Erythroblast (primary cell): ENCODE data around the gene NCKAP5.

Experiments used
- DNase-seq, 2 experiments: peaks; one replicate each; lab custom pipeline; 2025; lab: John Stamatoyannopoulos, UW
- GATA1 ChIP-seq: IDR thresholded peaks from 2 replicates; pipeline ENCODE4 v1.6.1; 2011; ENCODE audit warnings: low read depth, mild to moderate bottlenecking, control low read depth, low read length, moderate library complexity
- POLR2A ChIP-seq: IDR thresholded peaks from 2 replicates; pipeline ENCODE4 v1.6.1; 2011; ENCODE audit warnings: mild to moderate bottlenecking, low read length

NCKAP5 gene

DNA sequence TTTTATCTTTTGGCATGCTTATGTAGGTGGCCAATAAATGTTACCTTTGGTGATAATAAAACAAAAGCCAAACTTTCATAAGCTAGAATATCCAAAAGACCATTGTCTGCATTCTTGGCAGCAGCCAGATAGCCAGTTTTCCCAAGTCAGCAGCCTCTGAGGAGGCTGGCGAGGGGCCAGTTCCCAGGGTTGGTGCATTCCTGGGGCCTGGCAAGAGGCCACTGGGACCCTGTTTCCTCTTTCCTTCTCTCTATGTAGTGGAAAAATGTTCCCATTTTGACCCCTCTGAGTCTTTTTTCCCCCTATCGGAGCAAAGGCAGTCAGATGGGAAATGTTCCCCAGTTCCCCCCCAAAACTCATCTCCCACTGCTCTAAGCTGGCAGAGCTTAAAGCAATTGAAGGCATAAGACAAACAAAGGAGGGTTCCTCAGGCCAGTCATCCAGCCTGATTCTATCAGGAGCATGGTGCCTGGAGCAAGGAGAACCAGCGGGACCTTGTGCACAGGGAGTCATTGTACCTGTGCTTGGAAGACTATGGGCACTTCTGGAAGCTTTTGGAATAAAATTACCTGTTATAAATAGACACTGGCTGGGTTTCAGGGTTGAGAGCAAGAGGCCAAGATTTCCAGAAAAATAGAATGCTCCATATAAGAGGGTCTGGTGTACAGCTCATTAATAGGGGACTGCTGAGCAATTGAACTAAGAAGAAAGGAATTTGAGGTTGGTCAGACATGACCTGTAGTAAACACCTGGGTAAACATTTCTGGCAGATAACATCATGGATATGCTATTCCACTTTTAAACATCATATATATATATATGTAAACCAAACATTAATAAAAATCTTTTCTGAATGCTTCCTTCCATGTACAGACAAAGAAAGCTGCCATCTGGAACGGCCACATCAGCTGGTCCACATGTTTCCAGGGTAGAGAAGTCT, 63.4 kb downstream of the NCKAP5 start:
- TF ChIP-seq GATA1 (no peak), POLR2A (no peak)
- no peak for DNase-seq

DNA sequence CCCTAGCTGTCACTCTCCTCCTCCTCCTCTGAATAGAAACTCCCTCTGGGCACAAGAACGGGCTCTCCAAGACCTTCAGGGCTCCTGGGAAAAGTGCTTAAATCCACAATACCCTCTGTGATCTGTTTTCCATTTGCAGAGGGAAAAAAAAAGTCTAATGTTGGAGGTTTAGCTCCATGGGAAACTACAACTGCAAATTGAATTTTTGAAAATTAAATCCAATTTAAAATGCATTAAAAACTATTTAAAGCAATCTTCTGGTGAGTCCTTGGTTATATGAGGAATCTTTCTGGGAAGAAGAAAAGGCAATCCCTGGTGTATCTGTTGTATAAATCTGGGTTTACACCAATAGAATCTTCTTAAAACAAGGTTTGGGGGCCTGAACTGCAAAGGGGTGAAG, 64.3 kb downstream of the NCKAP5 start:
- TF ChIP-seq POLR2A (no peak), GATA1 (no peak)
- DNase-seq: no peak

DNA sequence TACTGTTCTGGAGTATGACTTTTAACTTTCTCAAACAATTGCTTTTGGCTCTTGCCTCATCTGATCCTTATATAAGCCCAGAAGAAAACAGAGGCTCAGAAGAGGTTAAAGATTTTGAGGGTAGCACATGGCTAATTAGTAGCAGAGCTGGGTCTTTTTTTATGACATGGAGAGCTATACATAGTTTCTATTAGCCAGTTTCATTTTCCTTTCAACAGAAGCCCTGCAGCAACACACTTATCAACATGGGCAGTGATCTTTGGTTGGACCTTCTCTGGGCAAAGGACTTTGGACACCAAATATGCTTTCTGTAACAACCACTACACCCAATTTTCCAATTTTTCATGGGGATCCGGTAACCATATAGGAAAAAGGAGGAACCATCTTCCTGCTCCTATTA, 64.9 kb downstream of the NCKAP5 start:
- no peak for TF ChIP-seq GATA1
- TF ChIP-seq POLR2A: no peak
- no peak for DNase-seq

DNA sequence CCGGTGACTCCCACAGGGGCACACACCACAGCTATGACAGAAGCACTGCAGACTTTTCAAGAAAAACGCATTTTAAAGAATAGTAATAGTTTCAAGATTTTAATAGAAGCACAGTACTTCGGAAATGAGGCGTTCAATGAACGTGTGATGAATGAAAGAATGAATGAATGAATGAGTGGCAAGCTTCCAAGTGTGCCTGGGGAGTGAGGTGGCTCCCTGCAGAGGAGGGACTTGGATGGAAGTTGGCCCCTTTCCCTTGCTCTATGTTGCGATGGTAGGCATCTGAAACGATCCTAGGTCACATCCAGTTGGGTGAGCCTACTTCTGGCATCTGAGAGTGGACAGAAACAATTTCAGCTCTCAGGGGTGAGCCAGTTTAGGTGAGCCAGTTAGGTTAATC, 65.6 kb downstream of the NCKAP5 start:
- no peak for DNase-seq
- TF ChIP-seq GATA1 (no peak), POLR2A (no peak)

DNA sequence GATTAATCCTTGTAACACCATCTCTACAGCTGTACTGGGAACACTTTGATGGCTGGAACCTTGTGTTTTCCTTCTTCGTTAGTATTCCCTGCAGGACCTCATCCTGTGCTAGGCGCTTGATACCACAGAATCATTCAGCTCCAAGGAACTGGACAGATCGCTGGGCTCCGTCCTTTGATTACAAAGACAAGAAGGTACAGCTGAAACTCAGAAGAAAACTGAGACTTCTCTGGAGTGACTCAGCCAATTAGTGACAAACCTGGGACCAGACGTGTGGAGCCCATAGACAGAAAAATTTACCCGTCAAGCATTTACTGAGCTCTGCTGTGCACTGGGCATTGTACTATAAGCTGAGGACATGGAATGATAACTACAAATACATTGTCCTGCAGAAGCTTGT, 67.3 kb downstream of the NCKAP5 start:
- no peak for TF ChIP-seq POLR2A
- TF ChIP-seq GATA1: no peak
- DNase-seq: no peak

DNA sequence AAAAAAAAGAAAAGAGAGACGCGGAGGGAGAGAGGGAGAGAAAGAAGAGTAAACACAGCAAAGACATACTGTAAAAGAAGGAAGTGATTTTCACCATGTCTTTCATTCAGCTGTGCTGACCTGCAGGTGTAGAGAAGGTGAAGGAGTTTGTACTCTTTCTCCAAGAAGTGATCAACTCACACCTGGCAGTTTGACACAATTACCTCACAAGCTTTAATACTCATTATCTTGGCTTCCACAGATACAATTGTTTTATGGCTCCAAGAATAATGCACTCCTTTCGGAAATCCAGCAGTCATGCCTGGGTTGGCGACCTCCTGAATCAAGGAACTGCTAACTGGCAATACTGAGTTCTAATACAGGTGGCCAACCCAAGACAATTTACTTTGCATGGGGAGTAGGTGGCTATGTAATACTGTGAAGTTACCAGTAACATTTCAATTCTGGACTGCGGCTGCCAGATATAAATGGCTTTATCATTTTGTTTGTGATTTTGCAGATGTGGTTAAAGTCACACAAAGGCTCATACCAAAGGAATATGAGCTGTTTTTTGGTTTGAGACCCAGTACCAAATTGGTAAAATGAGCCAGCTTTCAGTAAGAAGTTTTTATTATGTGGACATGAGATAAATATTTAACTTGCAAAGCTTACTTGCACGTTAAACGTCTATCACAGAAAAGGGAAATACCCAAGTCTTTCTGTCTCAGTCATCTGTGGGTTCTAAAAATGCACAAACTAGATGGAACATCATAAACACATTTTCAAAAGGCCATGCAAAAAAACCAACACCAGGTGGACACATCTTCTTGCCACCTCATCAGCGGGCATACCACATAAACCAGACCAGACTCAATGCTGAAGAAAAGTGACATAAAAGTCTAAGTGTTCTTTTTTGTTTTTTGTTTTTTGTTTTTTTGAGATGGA, 69.3 kb downstream of the NCKAP5 start:
- TF ChIP-seq POLR2A (no peak), GATA1 (no peak)
- DNase-seq: no peak

DNA sequence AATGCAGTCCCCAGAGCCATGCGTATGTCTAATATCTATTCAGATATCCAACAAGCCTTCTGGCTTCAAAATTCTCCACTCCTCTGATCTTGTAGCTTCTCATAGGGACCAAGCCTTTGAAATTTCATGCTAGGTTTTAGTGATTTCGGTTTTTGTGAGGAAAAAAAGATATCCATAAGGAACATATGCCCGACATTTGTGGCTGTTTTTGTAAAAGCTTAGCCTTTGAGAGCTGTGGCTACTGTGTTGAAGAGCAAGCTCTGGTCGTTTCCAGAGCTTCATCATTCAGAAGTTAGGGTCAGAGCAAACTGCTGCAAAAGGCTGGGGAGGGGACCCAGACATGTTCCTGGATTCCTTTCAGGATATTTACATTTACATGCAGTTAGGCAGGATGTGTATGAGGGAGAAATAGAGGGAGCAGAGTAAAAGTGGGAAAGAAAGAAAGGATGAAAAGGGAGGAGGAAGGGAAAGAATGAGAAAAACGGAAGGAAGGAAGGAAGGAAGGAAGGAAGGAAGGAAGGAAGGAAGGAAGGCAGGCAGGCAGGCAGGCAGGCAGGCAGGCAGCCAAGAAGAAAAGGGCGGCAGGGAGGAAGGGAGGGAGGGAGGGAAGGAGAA, 70.2 kb downstream of the NCKAP5 start:
- no peak for TF ChIP-seq GATA1
- DNase-seq: no peak

DNA sequence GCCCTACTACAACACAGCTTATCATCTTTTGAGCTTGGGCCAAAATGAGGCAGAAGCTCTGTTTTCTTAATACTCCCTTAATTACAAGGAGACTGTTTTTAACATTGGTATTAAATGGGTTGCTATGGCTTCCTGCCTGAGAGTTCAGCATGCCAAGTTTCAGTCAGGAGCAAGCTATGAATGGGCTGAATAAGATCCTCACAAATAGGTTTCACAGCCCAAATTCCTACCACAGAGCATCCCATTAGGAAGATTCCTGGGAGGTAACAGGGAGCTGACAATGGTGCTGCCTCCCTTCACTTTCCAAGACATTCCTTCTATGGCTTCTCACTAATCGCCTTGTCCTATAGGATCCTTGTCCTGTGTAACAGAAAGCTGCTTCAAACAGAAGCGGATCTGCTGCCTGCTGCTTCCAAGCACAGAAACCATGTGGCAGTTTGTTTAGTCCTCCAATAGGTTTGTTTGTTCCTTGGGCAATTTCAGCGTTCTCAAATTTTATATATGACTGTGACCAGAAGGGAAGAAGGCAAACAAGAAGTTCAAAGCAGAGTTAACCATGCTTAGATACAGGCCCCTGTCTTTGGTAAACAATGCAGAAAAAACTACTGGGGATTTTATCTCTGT, 70.9 kb downstream of the NCKAP5 start:
- TF ChIP-seq POLR2A (no peak), GATA1 (no peak)
- no peak for DNase-seq

DNA sequence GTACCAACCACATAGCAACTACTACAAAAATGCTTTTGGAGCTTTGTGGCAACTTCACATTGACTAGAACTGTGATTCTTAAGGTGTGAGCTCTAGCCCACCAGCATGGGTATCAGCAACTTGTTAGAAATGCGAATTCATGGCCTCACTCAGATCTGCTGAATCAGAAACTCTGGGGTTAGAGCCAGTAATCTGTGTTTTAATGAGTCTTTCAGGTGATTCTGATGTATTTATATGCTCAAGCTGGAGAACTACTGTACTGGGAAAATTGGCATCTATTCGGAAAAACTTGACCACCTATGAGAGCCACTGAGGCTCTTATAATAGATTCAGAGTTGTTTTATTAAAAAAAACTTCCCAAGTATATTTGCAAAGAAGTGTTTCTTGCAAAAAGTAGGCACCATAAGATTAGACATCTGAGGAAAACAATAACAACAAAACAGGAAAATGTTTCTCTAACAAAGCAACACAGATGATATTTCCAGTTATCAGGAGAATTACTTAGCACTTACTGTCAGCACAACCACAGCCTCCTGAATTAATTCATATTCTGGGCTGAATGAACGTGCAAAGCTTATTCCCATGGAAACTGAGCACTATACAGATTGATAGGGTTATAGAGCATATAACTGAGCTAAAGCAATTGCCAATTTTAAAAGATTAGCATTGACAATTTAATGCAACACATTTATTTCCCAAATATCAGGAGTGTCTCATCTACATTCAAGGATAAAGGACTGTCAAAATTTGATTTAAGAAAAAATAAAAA, 71.6 kb downstream of the NCKAP5 start:
- DNase-seq: no peak
- no peak for TF ChIP-seq GATA1
- TF ChIP-seq POLR2A: no peak

DNA sequence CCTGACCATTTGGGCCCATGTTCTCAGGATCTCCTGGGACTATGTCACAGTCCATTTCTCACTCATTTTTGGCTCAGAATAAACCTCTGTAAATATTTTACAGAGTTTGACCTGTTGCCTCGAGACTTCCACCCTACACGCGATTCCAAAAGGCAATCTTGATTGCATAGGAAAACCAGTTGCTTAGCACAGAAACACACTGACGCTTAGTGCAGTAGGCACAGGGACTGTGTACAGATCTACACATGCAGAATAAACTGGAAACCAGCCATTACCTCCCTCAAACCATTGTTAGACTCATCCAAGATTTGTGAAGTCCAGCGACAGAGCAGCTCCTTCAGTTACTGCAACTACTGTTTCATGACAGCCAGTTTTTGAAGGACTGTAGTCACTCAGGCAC, 73.0 kb downstream of the NCKAP5 start:
- DNase-seq: no peak
- TF ChIP-seq POLR2A (no peak), GATA1 (no peak)

DNA sequence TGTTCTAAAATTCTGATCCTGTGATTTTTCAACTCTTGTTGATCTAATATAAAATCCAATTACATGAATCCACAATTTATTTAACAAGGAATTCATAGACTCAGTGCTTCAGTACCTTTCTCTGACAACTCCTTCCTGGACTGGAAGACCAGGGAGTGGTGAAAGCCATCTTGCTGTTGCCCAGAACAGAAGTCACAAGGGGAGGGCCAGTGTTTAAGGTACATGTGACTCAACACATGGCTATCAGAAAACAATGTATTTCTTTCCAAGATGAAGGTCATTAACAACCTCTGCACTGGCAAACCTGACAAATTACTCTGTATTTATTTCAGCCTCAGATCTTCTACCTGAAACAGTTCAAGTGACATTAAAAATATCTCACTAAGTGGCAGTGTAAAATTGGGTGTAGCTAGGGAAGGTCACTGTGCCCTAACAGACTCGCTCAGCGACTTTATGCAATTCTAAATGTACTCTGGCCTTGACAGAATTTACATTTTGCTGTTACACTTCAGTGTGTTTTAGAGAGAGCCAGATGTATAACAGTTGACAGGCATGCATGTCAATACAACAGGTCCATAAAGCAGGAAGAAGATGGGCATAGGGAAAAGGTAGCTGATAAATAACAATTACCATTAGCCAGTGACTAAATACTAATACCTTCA, 75.4 kb downstream of the NCKAP5 start:
- DNase-seq: no peak
- TF ChIP-seq GATA1 (no peak), POLR2A (no peak)

DNA sequence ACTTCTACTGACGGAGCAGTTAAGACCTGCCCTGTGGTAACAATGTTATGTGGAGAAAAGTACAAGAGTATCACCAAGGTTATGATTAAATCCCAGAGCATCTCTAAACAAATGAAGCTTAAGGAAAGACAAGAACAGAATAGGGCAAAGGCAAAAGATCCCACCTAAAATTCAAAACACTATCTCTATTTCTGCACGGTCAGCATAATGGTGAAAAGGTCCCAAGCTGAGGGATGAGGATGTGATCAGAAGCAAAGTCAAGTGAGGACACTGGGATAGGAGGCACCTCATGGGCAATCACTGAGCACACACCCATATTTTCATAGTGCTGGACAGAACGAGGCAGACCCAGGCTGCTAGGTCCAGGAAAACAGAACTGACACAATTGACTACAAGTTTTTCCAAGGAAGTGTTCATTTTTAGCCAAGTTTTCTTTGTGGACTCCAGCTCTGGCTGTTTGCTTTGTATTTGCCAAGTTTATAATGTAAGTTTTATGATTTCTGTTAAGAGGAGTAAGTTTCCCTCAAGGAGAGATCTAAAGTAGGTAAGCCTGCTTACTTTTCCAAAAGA, 77.8 kb downstream of the NCKAP5 start:
- no peak for DNase-seq
- no peak for TF ChIP-seq POLR2A
- TF ChIP-seq GATA1: no peak
